HG03103 (cell line): Measurements from ENCODE around the gene TOE1.
"Not testable (repeated sequence)": the region's sequence is repeated elsewhere in the genome, so short reads cannot be mapped to it uniquely, and the experiment has no call there.

Experiments
- ATAC-seq: cut with Tn5 transposase; IDR thresholded peaks from one replicate; pipeline ENCODE4 v1.9.1; 2021; ENCODE audit warnings: low read depth; ENCODE audit not compliant: unreplicated experiment

Gene TOE1

DNA sequence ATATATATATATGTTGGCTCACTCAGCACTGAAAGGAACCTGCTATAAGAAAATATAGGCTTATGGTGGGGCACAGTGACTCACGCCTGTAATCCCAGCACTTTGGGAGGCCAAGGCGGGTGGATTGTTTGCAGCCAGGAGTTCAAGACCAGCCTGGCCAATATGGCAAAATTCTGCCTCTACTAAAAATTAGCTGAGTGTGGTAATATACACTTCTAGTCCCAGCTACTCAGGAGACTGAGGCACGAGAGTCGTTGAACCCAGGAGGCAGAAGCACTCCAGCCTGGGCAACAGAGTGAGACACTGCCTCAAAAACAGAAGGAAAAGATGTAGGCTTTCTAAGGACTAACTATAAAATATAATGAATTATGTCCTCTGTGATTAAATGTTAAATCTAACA lies 14.9 kb downstream of the TOE1 start:
- ATAC-seq = no peak

GRCh38 chr1:45355683-45356082 lies 15.7 kb downstream of the TOE1 start:
- no peak for ATAC-seq

DNA sequence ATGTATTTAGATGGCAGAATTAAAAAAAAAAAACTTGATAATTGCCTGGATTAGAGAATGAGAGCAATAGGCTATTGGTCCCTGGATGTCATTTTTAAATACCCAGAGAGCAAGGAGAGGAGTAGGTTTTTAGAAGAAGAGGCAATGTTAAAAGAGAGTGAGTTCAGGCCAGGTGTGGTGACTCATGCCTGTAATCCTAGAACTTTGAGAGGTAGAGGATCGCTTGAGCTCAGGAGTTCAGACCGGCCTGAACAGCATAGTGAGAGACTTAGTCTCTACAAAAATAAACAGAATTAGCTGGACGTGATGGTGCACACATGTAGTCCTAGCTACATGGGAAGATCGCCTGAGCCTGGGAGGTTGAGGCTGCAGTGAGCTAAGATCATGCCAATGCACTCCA lies 16.2 kb downstream of the TOE1 start:
- no peak for ATAC-seq

- ATAC-seq = no peak
These were observed 20.0 kb downstream of the TOE1 start for GRCh38 chr1:45359882-45360513.

DNA sequence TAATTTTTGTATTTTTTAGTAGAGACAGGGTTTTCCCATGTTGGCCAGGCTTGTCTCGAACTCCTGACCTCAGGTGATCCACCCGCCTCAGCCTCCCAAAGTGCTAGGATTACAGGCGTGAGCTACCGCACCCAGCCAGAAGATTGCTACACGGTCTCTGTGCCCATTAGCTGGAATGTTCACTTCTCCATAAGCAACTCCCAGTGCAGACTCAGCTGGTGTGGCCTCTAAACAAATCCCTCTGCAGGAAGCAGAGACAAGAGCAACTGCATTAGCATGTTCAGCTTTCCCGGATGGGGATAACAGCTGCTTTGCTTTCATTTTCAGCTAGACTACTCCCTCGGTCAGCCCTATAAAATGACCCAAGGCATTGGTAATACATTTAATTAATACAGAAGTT lies 21.0 kb downstream of the TOE1 start:
- ATAC-seq = not testable (repeated sequence)

GRCh38 chr1:45364294-45364693 lies 24.3 kb downstream of the TOE1 start:
- ATAC-seq = no peak

DNA sequence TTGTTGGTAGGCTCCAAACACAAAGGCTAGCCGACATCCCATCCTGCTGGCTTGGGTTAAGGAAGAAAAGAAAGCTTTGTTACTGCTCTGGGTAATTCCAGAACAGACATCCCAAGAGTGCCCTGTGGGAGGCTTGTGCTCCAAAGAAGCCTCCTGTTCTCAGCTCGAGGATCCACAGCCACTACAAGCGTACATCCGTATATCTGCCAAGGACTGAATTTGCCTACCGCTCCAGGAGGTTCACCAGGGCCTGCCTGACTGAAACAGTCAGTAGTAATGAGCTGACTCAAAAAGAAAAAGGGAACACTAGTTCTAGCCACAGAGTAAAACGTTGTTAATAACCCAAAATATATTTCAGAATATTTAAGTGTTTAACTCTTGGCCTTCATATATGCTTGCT lies 25.1 kb downstream of the TOE1 start:
- ATAC-seq = no peak

- no peak for ATAC-seq
These were observed 30.6 kb downstream of the TOE1 start for GRCh38 chr1:45370575-45370974.

DNA sequence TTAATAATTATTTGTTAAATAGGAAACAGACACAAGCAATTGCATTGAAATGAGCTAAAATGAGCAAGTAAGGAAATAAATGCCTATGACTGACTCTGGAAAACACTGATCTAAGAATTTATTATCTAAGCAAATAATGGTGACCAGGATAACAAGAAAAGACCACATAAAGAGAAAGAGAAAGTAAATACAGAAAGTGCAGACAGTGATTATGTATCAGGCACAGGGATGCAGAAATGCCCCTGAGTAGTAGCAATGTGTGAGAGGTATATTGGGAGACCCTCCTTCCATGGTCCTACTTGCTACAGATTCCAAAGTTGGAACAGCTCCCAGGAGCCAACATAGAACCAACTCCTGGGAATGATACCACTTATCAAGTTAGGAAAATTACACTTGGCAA lies 33.6 kb downstream of the TOE1 start:
- ATAC-seq = no peak

DNA sequence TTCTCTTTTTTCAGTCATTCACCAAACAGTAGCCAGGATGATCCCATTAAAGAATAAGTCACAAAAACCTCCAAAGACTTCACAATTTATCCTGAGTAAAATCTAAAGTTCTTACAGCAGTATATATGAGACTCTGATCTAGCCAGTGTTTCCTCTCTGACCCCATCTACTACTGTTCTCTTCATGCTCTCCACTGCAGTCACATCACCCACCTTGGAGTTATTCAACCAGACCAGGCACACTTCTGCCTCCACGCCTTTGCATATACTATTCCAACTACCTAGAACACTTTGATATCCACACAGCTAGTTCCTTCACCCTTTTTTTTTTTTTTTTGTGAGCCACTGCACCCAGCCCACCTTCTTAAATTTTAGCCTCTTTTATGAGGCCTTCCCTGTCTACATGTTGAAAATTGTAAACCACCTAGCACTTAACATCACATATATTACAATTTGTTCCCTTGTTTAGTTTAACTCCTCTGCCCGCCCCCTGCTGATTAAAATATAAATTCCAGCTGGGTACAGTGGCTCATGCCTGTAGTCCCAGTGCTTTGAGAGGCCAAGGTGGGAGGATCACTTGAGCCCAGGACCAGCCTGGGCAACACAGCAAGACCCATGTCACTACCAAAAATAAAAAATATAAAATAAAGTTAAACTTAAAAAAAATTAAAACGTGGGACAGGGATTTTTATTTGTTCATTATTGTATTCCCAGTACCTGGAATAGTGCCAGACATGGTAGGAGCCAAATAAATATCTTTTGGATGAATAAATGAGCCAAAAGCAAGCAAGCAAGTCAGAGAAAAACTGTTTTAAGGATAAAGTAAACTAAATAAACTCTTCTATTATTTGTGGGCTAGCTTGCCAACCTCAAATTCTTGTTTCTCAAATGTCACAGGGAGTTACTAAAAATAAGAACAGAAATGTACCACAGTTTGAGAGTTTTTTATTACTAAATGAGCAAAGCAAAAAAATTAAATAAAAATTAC lies 35.4 kb downstream of the TOE1 start:
- ATAC-seq = no peak

GRCh38 chr1:45378184-45378583 lies 38.2 kb downstream of the TOE1 start:
- no peak for ATAC-seq

DNA sequence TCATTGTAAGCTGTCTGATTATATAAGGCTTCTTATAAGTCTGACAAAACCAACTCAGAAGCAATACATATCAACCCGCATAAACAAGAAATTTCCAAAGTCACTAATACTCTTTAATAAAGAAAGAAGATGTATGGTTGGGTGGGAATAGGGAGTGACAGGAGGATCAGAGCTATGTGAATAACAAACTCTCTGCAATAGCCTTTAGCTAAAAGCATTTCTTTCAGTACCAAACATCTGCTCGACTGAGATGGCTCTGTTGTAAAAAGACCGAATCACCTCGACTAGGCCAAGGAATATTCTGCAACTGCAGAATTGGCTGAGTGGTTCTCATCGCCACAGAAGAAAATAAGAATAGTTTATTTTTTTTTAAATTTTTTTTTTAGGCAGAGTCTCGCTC lies 39.6 kb downstream of the TOE1 start:
- no peak for ATAC-seq

DNA sequence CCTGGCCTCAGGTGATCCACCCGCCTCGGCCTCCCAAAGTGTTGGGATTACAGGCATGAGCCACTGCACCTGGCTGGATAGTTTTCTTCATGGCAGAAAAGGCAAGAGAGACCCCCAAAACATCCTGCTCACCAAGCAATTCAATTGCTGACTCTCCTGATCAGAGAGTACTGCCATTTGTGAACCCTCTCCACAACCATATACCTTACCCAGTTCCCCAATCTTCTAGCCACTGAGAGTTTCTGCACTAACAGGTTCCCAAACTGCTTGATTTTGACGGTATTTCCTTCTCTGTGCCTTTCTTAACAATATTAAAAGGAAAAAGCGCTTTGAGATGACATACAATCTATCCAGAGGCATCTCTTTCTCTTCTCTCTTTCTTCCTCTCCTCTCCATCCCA lies 40.2 kb downstream of the TOE1 start:
- ATAC-seq = no peak

- no peak for ATAC-seq
These were observed 40.8 kb downstream of the TOE1 start for GRCh38 chr1:45380730-45381129.

- ATAC-seq = no peak
These were observed 41.3 kb downstream of the TOE1 start for GRCh38 chr1:45381243-45381642.

GRCh38 chr1:45383191-45383590 lies 43.2 kb downstream of the TOE1 start:
- ATAC-seq = no peak

DNA sequence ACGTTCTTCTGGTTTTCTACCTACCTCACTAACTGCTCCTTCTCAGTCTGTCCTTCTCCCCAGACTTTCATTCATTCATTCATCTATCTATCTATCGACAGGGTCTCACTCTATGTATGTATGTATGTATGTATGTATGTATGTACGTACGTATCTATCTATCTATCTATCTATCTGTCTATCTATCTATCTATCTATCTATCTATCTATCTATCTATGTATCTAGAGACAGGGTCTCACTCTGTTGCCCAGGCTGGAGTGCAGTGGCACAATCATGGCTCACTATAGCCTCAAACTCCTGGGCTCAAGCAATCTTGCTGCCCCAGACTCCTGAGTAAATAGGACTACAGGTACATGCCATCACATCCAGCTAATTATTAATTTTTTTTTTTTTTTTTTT lies 44.2 kb downstream of the TOE1 start:
- not testable (repeated sequence) for ATAC-seq

DNA sequence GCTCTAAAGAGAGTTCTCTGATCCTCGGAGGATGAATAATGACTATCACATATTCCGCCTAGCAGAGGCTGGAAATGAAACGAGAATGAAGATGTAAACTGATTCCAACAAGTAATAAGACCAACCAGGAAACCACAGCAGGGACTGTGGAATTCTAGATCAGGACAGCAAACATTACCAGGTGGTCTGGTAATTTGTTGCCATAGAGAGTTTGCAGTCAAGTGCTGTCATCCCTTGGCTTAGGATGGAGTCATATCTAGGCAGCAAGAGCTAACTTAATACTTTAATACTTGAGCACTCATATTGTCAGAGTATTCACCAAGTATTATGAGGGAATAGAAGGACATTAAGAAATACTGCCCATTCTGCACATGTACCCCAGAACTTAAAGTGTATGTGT lies 45.3 kb downstream of the TOE1 start:
- no peak for ATAC-seq

DNA sequence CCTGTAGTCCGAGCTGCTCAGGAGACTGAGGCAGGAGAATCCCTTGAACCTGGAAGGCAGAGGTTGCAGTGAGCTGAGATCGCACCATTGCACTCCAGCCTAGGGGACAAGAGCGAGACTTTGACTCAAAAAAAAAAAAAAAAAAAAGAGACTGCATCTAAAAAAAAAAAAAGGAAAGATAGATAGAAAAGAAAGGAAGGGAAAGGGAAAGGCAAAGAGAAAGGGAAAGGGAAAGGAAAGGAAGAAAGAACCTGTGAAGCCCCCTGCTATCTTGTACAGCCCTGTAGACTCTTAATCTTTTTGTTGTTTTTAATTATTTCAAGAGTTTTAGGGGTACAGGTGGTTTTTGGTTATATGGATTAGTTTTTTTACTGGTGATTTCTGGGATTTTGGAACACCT lies 46.2 kb downstream of the TOE1 start:
- no peak for ATAC-seq
